GM21825 (cell line): ENCODE measurements around the gene DHRS7B.
"Not testable (repeated sequence)": the region's sequence is repeated elsewhere in the genome, so short reads cannot be mapped to it uniquely, and the experiment has no call there.

Experiments
- ATAC-seq: cut with Tn5 transposase; IDR thresholded peaks from one replicate; pipeline ENCODE4 v1.9.1; 2021; ENCODE audit warnings: mild to moderate bottlenecking, moderate library complexity; ENCODE audit not compliant: unreplicated experiment

Gene DHRS7B

DNA sequence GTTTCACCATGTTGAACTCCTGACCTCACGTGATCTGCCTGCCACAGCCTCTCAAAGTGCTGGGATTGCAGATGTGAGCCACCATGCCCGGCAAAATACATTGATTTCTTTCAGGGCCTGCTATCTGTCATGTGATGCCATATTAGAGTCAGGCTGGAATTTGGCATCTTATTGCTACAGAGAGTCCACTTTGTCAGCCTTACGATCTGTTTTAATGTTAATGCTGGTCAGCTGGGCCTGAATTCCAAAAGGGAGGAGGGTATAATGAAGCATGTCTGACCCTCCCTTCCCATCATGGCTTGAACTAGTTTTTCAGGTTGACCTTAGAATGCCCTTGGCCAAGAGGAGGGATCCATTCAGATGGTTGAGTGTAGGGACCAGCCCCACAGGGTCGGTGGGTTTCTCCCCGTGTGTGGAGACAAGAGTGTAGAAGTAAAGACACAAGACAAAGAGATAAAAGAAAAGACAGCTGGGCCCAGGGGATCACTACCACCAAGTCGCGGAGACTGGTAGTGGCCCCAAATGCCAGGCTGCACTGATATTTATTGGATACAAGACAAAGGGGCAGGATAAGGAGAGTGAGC, 19.6 kb upstream of the DHRS7B start:
- not testable (repeated sequence) for ATAC-seq

DNA sequence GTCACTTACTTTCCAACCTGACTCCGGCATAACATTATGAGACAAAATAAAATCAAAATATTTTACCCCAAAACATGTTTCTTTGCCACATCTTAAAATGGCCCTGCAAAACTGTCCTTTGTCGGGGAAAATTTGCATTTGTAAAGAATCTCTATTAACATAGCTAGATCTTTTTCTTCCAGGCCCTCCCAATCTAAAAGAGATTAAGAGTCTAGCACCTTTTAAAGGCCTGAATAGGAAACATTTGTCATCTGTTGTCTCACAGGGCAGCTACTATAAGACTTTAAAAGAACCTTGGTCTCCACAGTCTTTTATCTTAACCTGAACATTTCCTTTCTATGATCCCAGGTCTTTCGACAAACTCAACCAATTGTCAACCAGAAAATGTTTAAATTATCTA, 18.1 kb upstream of the DHRS7B start:
- ATAC-seq = no peak

DNA sequence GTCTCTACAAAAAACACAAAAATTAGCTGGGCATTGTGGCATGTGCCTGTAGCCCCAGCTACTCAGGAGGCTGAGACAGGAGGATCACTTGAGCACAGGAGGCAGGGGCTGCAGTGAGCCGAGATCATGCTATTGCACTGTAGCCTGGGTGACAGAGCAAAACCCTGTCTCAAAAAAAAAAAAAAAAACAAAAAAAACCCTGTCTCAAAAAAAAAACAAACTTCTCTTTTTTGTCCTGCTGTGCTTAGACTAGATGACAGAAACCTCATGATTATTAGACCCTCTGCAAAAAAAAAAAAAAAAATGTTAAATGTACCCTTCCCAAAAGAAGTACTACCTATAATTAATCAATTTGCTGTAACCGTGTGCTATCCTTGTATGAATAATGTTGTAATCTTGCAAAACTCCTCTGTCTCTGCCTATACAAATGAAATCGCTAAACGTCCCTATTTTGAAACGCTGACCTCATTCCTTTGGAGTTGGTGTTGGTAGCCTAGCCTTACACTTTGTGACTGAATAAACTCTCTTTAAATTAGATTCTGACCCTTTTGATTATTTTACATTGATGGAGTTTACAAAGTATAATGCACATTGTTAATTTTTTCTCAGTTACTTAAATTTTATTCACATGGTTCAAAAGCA, 13.6 kb upstream of the DHRS7B start:
- no peak for ATAC-seq

DNA sequence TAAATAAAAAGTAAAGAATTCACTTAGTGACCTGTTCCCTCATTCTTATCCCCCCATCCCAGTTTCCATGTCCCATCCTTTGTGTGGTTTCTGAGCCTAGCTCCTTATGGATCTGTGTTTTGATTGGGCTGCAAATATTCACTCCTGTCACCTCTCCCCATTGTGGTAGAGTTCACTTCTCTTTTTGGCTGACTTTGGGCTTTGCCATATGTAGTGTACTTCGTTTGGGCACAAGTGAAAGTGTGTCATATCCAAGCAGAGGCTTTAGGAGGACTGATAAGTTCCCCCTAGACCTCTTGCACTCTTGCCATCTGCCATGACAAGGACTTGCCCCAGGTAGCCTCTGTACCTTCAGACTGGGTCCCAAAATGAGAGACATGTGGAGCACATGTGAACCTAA, 13.0 kb upstream of the DHRS7B start:
- ATAC-seq = no peak

DNA sequence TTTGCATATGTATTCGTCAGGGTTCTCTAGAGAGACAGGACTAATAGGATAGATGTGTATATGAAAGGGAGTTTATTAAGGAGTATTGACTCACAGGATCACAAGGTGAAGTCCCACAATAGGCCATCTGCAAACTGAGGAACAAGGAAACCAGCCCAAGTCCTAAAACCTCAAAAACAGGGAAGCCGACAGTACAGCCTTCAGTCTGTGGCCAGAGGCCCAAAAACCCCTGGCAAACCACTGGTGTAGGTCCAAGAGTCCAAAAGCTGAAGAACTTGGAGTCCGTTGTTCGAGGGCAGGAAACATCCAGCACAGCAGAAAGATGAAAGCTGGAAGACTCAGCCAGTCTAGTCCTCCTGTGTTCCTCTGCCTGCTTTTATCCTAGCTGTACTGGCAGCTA, 12.0 kb upstream of the DHRS7B start:
- ATAC-seq = not testable (repeated sequence)

DNA sequence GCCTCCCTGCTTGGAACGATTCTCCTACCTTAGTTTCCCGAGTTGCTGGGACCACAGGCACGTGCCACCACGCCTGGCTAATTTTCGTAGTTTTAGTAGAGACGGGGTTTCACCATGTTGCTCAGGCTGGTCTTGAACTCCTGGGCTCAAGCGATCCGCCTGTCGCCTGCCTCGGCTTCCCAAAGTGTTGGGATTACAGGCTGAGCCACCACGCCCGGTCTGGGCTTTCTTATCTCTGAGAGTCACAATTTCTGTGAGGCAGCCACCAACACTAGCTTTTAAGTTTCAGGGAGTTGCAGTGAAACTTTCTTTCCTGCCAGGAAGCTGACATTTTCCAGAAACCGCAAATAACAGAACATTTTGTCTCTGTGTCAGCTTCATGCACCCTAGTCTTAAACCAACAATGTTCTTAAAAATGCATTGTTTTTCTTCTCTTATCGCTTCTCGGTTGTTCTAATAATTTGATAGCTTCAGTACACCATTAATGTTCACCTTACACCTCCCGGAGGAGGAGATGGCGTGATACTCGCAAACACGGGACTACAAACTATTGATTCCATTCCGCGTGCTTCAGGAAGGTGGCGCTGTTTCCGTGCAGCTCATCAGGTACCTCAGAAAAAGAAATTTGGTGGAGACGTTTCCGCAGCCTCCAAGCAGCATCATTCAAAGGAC, 7.4 kb upstream of the DHRS7B start:
- peak; percentile 74 for ATAC-seq

DNA sequence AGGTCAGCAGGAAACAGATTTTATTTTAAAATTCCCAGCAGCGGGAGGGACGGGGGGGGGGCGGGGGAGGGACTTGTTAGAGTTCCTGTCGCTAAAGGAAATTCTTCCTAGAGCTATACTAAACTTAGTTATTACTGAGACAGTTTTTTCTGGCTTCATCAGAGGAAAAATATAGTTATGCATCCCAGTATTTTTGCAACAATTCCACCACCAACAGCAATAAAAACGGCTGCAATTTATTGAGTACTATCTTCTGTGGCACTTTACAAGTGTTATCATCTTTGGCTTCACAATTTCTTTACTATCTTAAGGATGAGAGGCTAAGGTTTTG, 6.9 kb upstream of the DHRS7B start:
- no peak for ATAC-seq

DNA sequence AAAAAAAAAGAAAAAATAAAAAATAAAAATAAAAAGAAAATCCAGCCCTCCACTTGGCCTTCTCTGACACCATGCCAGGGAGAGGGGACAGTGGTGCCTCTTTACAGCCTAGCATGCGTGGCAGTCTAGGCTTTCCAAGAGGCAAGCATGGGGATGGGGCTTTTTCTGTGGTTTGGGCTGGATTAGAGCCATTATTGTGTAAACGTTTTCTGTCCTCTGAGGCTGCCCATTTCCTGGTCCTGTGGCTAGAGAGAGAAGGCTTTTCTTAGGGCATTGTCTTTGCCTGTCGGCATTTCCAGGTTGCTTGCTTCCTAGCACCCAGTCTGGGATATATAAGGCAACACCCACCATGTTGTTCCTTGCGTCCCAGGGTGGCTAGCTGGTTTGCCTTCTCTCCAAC, 2.7 kb upstream of the DHRS7B start:
- no peak for ATAC-seq

DNA sequence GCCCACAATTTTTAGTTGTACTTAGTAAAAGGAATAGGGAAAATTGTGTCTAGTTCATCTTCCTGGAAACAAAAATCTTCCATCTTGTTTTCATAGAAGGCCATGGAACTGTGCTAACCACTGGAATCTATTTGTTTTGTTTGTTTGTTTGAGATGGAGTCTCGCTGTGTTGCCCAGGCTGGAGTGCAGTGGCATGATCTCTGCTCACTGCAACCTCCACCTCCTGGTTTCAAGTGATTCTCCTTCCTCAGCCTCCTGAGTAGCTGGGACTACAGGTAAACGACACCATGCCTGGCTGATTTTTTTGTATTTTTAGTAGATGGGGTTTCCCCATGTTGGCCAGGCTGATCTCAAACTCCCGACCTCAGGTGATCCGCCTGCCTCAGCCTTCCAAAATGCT, 2.2 kb upstream of the DHRS7B start:
- not testable (repeated sequence) for ATAC-seq

DNA sequence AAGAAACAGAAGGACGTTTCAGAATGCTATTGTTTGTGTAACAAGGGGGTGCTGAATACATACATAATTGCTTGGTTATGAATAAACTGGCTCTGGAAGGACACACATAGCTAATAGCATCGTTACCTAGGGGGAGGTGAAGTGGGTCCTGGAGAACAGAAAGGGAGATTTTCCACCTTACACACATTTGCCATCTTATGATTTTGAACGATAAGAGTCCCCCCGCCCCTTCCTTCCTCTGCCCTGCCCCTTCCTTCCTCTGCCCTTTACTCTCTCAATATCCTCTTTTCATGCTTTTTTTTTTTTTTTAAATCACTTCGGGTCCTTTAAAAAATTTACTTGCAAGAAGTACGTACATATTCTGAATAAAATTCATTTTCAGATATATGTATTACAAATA, 902 bp upstream of the DHRS7B start:
- no peak for ATAC-seq

DNA sequence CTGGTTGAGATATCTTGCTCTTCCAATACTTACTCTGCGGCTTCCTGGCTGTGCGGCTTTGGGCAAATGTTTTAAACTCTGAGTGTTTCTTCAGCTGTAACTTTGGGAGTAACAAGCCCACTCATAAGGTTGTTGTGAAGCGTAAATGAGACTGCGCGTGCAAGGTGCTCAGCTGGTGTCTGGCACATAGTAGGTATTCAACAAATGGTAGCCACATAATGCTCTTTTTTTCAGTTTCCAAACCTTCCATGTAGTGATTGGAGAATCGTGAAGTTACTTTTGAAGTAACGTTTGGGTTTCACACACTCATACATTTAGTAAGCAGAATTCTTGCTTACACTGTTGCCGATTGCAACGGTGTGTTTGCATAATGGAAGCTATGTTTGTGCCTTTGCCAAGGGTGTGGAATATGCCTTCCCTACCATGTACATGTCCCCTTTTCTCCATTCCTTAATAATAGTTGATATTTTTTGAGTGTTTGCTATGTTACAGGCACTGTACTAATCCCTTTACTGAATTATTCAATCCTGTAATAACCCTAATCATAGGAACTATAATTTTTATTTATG, 829 bp downstream of the DHRS7B start:
- no peak for ATAC-seq

DNA sequence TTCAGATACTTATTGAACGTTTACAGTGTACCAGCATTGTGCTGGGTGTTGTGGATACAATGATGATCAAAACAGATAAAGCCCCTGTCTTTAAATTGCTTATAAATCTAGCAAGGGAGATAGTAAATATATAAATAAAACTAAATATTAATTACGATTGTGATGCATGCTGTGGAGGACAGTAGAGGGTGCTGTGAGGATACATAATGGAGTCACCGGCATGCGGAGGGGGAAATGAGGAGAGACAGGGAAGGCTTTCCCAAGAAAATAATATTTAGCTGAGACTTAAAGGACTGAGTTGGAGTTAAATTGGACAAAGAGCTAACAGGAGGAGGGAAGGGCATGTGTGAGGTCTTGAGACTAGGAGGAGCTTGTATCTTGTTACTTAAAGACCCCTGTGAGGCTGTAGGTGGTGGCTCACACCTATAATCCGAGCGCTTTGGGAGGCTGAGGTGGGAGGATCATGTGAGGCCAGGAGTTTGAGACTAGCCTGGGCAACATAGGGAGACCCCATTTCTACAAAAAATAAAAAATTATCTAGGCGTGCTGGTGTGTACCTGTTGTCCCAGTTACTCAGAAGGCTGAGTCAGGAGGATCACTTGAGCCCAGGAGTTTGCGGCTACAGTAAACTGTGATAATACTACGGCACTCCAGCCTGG, 2.4 kb downstream of the DHRS7B start:
- ATAC-seq = no peak

DNA sequence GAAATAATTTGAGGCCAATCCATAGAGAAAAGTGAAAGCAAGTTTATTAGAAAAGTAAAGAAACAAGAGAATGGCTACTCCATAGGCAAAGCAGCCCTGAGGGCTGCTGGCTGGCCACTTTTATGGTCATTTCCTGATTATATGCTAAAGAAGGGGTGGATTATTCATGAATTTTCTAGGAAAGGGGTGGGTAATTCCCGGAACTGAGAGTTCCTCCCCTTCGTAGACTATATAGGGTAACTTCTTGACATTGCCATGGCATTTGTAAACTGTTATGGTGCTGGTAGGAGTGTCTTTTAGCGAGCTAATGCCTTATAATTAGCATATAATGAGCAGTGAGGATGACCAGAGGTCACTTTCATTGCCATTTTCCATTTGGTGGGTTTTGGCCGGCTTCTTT, 4.4 kb downstream of the DHRS7B start:
- no peak for ATAC-seq

DNA sequence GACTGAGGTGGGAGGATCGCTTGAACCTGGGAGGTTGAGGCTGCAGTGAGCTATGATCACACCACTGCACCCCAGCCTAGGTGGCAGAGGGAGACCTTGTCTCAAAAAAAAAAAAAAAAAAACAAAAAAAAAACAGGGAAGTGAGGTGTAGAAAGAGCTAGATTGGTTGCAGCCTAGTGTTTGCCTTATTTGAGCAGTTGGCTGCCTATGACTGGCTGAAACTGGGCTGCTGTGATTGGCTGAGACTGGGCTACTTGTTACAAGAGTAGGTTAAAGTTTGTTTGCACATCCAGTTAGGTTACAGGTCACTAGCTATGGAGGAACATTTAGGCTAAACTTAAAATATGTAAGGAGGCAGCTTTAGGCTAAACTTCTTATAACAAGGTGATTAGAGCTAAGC, 5.7 kb downstream of the DHRS7B start:
- no peak for ATAC-seq

DNA sequence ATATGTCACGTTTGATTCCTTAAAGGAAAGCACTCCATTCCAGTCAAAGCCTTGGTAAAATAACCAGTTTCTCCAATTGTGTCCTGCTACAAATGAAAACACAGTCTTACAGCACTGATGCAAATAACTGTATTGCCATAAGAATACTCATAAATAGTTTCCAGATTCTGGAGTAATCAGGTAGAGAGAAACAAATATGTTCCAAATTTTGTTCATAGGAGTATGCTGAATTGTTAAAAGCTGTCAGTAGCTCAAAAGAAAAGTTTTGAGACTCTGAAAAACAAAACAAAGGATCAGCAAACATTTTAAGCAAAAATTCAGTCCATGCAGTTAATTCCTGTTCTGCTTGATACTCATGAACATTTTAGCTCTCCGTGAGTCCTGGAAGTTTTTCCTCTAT, 7.8 kb downstream of the DHRS7B start:
- no peak for ATAC-seq

DNA sequence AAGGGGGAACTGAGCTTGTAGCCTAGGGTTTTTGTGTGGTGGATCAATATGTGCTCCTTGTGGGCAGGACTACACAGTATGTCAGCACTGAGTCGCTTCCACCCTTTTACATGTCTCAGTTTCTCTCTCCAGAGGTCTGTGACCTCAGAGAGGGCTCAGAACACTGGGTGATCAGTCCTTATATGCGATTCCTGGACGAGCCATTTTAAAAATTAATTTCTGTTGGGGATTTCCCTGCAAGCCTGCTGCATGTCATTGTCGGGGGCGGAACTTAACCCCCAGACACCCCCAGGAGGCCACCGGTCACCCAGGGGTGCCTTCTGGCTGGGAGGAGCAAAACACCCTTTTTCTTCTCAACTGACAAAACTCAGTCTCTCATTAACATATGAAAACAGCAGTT, 14.1 kb downstream of the DHRS7B start:
- ATAC-seq = peak; percentile 52

DNA sequence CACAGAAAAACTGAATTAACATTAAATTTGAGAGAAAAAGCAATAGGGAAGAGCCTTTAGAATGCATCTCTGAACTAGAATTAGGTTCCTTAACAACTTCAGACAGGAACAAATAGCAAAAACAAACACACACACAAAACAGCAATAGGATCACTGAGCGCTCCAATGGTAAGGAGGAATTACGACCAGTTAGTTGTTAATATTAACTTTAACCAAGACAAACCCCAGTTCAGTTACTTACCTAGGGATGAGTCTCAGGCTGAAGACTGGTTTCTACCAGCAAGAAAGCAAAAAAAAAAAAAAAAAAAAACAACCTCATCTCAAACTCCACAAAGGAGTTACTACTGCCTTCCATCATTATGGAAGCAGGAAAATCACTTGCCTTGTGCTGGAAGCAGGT, 14.6 kb downstream of the DHRS7B start:
- ATAC-seq = no peak

DNA sequence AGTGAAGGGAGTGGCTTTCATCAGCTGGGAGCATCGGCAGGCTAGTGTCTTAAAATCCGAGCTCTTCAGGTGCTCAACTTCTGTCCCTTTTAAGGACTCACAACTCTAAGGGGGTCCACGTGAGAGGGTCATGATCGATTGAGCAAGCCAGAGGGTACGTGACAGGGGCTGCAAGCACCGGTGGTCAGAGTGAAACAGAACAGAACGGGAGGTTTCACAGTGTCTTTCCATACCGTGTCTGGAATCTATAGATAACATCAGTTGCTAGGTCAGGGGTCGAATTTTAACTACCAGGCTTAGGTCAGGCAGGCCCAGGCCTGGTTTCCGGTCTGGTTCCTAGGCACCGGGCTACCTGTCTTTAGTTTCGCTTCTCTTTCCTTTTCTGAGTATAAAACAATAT, 15.3 kb downstream of the DHRS7B start:
- not testable (repeated sequence) for ATAC-seq

DNA sequence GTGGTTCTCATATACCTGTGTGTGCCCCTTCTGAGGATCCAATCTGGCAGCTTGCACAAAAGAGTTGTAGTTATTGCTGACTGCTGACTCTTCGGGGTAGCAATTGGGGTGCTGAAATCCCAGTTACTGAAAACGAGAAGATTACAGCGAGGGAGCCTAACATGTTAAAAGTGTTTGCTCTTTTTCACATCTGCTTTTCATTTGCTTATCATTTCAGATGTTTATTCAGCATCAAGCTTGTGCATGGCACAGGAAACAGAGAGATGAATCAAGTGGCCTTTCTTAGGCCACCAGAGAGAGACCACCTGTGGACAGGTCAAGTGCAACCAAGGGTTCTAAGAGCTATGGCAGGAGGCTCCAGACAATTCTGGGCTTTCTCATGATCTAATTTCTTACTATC, 16.9 kb downstream of the DHRS7B start:
- ATAC-seq = no peak

DNA sequence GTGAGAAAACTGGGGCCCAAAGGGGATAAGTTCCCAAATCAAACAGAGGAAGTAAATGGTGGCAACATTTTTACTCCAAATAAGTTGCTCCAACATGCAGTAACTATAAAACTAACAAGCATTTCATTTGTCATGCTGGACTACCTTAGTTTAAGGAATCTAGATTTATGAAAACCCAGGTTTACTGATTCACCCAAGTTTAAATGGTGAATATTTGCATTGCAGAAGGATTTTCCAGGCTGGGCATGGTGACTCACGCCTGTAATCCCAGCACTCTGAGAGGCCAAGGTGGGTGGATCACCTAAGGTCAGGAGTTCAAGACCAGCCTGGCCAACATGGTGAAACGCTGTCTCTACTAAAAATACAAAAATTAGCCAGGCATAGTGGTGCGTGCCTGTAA, 17.5 kb downstream of the DHRS7B start:
- ATAC-seq = not testable (repeated sequence)

DNA sequence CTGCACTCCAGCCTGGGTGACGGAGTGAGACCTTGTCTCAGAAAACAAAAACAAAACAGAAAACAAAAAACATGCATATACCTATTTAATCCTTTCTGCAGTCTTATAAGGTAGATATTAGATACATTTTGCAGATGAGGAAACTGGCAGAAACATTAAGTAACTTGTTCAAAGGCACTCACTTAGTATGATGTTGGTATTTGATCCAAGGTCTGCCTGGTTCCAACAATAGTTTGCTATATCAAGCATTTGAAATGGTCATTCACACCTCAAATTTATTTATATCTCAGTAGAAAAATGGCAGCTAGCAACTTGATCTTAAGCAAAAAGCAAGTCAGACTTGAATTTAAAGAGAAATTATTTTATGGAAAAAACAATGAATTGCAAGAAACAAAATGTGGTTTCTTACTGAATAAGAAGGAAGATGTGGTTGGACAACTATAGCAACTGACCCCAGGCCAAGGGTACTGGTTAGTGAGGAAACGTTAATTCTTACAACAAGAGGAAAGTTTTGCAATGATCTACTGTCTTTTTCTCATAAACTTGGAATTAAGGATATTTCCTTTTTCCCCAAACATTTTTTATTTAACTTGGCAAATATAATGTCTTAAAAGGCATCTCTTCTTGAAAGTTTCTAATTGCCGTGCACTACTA, 19.7 kb downstream of the DHRS7B start:
- no peak for ATAC-seq
